ENCODE measurements around the gene IPP.
"Not testable (repeated sequence)": the region's sequence is repeated elsewhere in the genome, so short reads cannot be mapped to it uniquely, and the experiment has no call there.

The IPP gene

DNA sequence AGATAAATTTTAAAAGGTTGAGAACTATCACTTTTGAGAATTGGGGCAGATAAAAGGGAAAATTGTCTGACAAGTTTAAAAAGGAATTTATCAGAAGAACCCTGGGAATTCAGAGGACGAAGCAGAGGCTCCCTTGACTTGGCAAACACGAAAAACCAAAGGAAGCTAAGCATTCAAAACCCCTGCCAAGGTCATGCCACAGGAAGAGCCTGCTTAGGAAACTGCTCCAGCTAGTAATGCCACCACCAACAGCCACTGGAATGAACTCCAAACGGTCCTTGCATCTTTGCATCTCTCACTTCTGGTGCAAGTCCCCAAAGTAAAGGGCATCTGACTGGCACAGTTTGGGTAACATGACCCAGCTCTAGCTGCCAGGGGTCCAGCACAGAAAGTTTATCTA lies 71.3 kb downstream of the IPP start:
- no peak for DNase-seq

DNA sequence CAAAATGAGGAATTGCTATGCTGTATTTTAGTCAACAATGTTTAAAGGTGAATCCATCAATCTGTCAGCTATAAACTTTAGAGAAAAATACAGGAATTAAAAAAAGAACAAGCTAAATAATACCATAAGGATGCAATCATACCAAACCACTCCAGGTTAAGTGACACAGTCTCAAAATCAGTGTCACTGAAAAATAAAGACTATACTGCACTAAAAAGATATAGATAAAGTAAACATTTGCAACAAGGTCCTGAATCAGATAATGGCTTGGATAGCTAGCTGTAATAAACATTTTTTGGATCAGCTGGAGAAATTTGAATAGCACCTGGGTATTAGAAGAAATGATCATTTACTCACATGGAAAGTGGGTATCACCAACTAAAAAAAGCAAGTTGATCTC lies 72.0 kb downstream of the IPP start:
- no peak for DNase-seq

DNA sequence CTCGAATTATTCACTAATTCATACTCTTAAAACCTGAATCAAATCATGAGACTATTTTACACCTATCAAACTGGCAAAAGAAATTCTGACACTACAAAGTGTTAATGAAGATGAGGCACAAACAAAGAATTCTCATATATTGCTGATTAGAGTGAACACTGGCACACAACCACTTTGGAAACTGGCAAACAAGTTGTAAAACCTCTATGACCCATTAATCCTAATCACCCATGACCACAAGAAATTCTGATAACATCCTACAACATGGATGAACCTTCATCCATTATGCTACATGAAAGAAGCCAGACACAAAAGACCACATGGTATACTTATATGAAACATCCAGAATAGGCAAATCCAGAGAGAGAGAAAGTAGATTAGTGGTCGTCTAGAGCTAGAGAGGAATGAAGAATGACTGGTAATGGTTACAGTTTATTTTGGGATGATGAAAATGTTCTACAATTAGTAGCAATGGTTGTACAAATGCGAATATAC lies 72.7 kb downstream of the IPP start:
- DNase-seq = no peak

DNA sequence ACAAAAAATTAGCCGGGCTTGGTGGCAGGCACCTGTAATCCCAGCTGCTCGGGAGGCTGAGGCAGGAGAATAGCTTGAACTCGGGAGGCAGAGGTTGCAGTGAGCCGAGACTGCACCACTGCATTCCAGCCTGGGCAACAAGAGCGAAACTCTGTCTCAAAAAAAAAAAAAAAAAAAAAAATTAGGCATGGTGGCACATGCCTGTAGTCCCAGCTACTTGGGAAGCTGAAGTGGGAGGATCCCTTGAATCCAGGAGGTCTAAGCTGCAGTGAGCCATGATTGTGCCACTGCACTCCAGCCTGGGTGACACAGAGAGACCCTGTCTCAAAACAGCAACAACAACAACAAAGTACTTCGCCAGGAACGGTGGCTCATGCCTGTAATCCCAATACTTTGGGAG lies 73.9 kb downstream of the IPP start:
- not testable (repeated sequence) for DNase-seq

DNA sequence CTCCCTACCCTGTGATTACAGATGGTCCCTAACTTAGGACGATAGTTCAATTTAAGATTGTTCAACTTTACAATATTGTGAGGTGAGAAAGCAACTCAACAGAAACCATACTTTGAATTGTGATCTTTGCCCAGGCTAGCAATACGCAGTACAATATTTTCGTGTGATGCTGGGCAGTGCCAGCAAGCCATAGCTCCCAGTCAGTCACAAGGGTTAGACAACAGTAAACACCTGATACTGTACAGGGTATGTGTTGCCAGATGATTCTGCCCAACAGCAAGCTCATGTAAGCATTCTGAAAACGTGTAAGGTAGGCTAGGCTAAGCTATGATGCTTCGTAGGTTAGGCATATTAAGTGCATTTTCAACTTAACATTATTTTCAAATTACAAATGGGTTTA lies 76.0 kb downstream of the IPP start:
- DNase-seq = no peak

DNA sequence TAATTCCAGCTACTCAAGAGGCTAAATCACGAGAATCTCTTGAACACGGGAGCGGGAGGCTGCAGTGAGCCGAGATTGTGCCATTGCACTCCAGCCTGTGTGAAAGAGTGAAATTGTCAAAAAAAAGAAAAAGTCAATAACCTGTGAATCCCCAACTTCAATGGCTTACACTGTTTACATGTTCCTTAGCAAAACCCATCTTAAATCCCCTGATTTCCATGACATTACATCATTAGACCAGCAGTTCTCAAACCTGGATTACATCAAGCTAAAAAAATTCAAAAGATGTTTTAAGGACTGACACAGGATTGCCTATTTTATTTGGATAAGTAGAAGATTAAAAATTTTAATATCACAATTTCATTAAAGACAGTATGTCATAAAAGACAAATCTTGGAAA lies 76.5 kb downstream of the IPP start:
- DNase-seq = no peak

DNA sequence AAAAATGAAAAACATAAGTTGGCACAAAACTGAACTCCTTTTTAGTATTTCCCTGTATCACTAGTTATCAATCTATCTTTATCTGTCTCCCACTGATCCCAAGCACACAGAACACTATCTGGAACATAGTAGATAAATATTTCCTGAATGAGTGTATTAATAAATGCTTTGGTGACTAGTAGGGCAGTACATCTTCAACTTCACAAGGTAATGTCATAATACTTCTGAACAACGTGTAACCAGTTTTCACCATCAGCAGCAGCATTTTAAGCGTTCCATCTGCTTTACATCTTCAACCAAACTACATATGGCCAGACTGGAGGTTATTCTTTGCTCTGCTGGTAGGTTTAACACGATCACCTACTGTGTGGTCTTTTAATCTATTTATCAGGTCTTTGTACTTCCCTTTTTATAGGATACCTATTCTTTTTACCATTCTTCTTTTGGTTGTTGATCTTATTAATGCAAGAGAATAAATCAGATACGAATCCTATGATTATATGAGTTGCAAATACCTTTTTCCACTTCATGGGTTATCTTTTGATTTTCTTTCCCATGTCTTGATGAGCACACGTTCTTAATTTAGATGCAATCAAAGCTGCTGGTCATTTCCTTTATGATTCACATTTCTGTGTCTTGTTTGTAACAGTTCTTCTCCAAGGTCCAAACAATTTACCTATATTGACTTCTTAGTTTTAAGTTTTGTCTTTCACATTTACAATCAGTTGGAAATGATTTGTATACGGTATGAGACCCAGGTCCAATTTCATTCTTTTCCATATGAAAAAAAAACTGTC lies 80.4 kb downstream of the IPP start:
- no peak for DNase-seq

DNA sequence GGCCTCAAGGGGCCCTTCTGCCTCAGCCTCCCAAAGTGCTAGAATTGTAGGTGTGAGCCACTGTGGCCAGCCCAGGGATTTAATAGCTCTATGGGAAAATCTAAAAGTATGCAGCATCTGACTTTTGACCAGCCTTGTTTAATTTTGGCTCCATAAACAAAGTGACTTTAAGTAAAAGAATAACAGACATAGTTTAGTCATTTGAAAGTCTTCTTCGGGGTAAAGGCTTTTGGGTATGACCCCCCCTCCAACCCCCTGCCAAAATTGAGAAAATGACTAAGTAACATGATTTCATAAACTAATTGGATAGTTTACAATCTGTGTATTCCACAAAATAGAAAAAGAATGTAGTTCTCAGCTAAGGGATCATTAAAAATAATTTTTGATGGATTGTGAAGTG lies 81.1 kb downstream of the IPP start:
- no peak for DNase-seq

DNA sequence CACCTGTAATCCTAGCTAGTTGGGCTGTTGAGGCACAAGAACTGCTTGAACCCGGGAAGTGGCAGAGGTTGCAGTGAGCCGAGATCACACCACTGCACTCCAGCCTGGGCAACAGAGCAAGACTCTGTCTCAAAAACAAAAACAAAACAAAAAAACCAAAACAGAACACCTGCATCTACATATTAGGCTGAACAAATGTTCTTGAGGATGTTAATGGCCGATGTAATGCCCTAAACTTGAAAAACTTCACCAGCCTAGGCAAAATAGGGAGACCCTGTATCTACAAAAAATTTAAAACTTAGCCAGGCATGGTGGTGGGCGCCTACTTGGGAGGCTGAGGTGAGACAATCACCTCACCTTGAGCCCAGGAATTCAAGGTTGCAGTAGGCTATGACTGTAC lies 81.9 kb downstream of the IPP start:
- no peak for DNase-seq

DNA sequence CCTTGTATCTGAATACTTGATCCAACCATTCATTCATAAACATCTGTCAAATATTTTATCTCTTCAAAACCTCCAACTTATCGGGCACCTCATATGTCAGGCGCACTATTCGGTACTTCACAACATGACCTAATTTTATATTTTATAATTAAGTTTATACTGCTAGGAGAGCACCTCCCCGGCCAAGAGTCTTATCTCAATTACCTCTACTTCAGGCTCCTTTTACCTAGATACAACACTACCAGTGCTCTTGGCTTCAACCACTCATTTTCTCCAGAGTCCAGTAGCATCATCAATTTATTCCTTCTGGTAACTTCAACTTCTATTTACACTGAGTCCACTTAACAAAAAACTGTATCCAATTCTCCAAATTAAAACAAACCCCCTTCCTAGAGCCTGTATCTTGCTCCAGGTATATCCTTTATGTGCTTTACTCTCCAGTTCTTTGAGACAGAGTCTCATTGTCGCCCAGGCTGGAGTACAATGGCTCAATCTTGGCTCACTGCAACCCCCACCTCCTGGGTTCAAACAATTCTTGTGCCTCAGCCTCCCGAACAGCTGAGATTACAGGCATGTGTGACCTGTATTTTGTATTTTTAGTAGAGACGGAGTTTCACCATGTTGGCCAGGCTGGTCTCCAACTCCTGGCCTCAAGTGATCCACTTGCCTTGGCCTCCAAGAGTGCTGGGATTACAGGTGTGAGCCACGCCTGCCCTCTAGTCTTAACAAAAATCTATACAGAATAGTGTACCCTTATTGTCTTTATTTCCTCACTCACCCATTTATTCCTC lies 82.9 kb downstream of the IPP start:
- no peak for DNase-seq

DNA sequence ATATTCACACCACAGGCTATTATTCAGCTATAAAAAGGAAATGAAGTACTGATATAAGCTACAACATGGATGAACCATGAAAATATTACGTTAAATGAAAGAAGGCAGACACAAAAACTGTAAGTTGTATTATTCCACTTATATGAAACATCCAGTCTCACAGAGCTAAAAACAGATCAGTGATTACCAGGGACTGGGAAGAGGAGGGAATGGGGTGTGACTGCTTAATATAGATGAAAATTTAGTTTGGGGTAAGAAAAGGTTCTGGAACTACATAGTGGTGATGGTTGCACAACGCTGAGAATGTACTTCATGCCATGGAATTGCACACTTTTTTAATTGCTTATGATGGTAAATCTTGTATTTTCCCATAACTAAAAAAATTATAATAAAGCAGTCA lies 83.6 kb downstream of the IPP start:
- no peak for DNase-seq

DNA sequence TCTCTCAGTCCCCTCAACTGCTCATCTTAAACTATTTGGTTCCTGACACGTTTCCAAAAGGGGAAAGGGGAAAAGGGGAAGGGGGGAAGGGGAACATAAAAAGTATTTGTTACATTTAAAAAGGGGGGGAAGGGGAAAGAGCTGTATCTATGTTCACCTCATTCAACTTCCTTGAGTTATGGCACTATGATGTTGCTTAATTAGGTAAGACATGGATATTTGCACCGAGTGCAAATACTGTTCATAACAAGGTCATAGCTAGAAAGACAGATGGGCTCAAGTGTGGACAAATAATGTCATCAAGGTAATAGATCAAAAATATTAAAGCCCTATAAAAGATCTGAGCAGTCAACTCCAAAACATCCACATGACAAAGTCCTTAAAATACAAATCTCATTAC lies 90.1 kb downstream of the IPP start:
- DNase-seq = no peak

DNA sequence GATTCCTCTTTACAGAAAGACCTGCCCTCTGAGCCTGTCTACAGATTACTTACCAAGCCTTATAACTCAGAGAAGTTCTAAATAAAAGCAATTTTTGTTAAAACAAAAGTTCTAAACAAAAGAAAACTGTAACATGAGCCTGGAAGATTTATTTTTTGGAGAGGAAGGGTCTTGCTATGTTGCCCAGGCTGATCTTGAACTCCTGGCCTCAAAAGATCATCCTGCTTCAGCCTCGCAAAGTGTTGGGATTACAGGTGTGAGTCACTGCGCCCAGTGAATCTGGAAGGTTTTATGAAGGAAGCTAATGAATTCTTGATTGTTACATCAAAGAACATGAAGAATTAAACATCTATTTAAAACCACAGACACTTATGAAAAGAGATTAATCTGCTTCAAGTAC lies 91.2 kb downstream of the IPP start:
- no peak for DNase-seq

DNA sequence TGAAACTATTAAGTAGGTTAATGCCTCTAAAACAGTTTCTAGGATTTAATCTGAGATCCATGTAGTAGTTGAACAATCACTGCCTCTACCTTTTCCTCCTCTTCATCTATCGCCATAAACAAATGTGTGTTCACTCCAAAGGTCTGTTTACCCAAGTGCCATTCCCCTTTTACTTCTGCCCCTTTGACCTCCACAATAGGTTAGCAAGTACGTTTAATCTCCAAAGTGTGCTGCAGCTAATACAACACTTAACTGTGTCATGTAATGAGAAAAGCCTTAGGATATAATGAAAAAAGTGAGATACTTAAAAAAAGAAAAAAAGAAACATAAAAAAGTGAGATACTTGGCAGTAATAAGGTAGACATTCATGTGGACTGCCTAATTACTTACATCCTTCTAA lies 92.3 kb downstream of the IPP start:
- DNase-seq = no peak

DNA sequence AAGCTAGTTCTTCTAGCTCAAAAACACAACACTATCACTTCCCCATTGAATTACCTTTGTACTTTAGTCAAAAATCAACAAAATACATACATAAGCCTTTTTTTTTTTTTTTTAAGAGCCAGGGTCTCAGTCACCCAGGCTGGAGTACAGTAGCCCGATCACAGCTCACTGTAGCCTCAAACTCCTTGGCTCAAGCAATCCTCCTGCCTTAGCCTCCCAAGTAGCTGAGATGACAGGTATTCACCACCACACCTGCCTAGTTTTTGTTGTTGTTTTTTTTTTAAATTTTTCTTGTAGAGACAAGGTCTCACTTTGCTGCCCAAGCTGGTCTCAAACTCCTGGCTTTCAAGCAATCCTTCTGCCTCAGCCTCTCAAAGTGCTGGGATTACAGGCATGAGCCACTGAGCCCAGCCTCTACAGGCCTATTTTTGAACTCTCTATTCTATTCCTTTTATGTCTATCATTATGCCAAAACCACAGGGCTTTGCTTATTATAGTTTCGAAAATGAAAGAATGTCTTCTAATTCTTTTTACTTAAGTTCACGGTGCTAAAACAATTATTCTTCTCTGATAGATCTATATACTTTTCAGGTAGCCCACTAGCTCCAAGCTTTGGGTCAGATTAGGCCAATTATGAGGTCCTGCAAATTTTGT lies 93.8 kb downstream of the IPP start:
- no peak for DNase-seq

DNA sequence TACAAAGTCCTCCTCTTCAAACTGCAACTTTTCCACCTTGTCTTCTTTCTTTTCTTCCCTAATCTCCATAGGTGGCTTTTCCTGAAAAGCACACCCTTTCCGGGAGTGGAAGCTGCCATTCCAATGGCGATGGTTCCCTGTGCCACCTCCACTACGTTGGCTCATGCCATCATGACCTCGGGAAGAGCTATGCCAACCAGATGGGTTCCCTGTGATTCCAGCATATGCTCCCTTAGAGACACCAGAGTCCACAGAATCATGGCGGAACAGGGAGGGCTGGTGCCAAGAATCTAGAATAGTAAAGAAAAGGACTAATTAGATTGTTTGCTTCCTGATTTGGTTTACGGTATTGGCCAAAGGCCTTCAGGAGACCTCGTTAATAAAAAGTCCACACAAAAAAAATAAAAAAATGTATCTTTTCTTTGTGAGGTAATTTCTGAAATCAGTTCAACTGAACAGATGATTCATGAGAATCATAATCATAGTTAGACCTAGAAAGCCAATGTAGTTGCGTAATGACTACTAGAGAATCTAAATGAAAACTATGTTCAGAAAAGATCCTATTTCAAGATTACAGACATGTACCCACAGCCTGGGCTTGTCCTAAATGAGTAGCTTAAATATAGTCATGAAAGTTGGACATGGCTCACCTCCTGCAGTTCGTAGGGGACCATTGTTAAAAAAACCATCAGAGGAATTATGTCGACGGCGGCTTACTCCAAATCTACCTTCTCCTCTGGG lies 95.7 kb downstream of the IPP start:
- DNase-seq = no peak

Data from activated CD4-positive, alpha-beta T cell treated with anti-CD3 and anti-CD28 coated beads for 4 hours (primary cell).